A673 (cell line): ENCODE results near the gene CLCN2.

Experiments
- CTCF ChIP-seq: fragments of 300-800, 200-600 bp; sonication (generic); conservative IDR thresholded peaks from 2 replicates; pipeline ENCODE4 v1.5.1; 2017; ENCODE audit warnings: low read depth, mild to moderate bottlenecking, antibody characterized with exemption, low read length, moderate library complexity, mixed read lengths
- EZH2 ChIP-seq: fragments of 200-600 bp; sonication (generic); IDR thresholded peaks from 2 replicates; pipeline ENCODE4 v1.6.1; 2017; ENCODE audit warnings: borderline replicate concordance, low read depth, mild to moderate bottlenecking, mixed read lengths, antibody characterized with exemption, low read length; ENCODE audit not compliant: poor library complexity, severe bottlenecking

- TF ChIP-seq CTCF (no peak), EZH2 (no peak)
Measured at GRCh38 chr3:184384856-184385422, 23.5 kb upstream of the CLCN2 start.
